CD8-positive, alpha-beta memory T cell (primary cell): Measurements from ENCODE around the gene TMEM271. TPM values are rescaled to one million over a fixed set of nuclear protein-coding genes. Genes with fewer than 3 reads are reported as not detected.
"Not testable (repeated sequence)": the region's sequence is repeated elsewhere in the genome, so short reads cannot be mapped to it uniquely, and the experiment has no call there.

ENCODE experiments used
- CTCF ChIA-PET: fragments of 350-600 bp; sonication (Branson Sonifier 250); formaldehyde crosslinking; loops from one replicate; lab custom pipeline; 2021; ENCODE audit warnings: antibody characterized with exemption; lab: Charles Lee
- POLR2A ChIA-PET: fragments of 350-600 bp; sonication (Branson Sonifier 250); formaldehyde crosslinking; loops from one replicate; lab custom pipeline; 2021; ENCODE audit warnings: antibody characterized with exemption; lab: Charles Lee
- DNase-seq, 5 donors: peaks; one replicate each; pipeline versions ENCODE4 v3.0.0 to v3.0.0-alpha.2; 2020 to 2022; ENCODE audit warnings: mixed read lengths in 1 of 5
- H3K27ac ChIP-seq: one replicate; pipeline ENCODE4 v1.7.0; 2013; ENCODE audit warnings: low read depth, mild to moderate bottlenecking, low read length, moderate library complexity
- H3K27me3 ChIP-seq: 2 replicates; pipeline ENCODE4 v1.7.0; 2013; ENCODE audit warnings: low read length, mild to moderate bottlenecking; ENCODE audit not compliant: insufficient read depth, poor library complexity, severe bottlenecking
- H3K36me3 ChIP-seq: 2 replicates; pipeline ENCODE4 v1.7.0; 2013; ENCODE audit warnings: mild to moderate bottlenecking, low read length, moderate library complexity; ENCODE audit not compliant: insufficient read depth
- H3K4me1 ChIP-seq: 2 replicates; pipeline ENCODE4 v1.7.0; 2013; ENCODE audit warnings: mild to moderate bottlenecking, low read length, moderate library complexity; ENCODE audit not compliant: insufficient read depth
- H3K4me3 ChIP-seq: 2 replicates; pipeline ENCODE4 v1.7.0; 2013; ENCODE audit warnings: mild to moderate bottlenecking, low read length
- H3K9me3 ChIP-seq: 2 replicates; pipeline ENCODE4 v1.7.0; 2013; ENCODE audit warnings: mild to moderate bottlenecking, low read length
- H3K27ac Mint-ChIP-seq, 8 donors: one replicate each; pipeline ENCODE4 v1.8.0; 2020 to 2021; ENCODE audit warnings: mixed read lengths in 8 of 8, mild to moderate bottlenecking in 6 of 8, inconsistent platforms in 3 of 8, moderate library complexity in 3 of 8
- H3K27me3 Mint-ChIP-seq, 2 donors: one replicate each; pipeline ENCODE4 v1.8.0; 2020 to 2021; ENCODE audit warnings: mixed read lengths in 2 of 2, mild to moderate bottlenecking in 1 of 2, moderate library complexity in 1 of 2
- H3K36me3 Mint-ChIP-seq, 3 donors: one replicate each; pipeline ENCODE4 v1.8.0; 2020 to 2021; ENCODE audit warnings: mixed read lengths in 3 of 3, inconsistent platforms in 1 of 3, mild to moderate bottlenecking in 1 of 3
- H3K4me1 Mint-ChIP-seq, 3 donors: one replicate each; pipeline ENCODE4 v1.8.0; 2020 to 2021; ENCODE audit warnings: mixed read lengths in 3 of 3, inconsistent platforms in 1 of 3, mild to moderate bottlenecking in 1 of 3
- H3K4me3 Mint-ChIP-seq, 7 donors: one replicate each; pipeline ENCODE4 v1.8.0; 2020 to 2021; ENCODE audit warnings: mixed read lengths in 7 of 7, mild to moderate bottlenecking in 6 of 7, moderate library complexity in 4 of 7, inconsistent platforms in 2 of 7
- H3K9me3 Mint-ChIP-seq, 5 donors: one replicate each; pipeline ENCODE4 v1.8.0; 2020 to 2022; ENCODE audit warnings: mixed read lengths in 5 of 5, mild to moderate bottlenecking in 3 of 5, moderate library complexity in 2 of 5, inconsistent platforms in 1 of 5
- polyA plus RNA-seq: library from polyadenylated mRNA; unstranded; fragments of 300-500 nt; fragmentation: Illumina TruSeq; gene quantifications from one replicate; pipeline ENCODE4 v1.2.3, GENCODE V29; 2021
- total RNA-seq, 2 experiments: library from RNA; stranded (reverse); gene quantifications; one replicate each; pipeline ENCODE4 v1.2.3, GENCODE V29; 2021

Gene TMEM271
- total and polyA plus RNA-seq, 3 experiments from 2014 or later = not detected

GRCh38 chr4:555566-556275 is 20.4 kb downstream of the TMEM271 start:
- no peak for DNase-seq
- Histone ChIP-seq H3K4me1 (no peaks in the 10 kb centered on the region), H3K4me3 (no peak overlapping the region), H3K27ac (no peak overlapping the region), H3K36me3 (no peaks in the 10 kb centered on the region), H3K27me3 (no peaks in the 10 kb centered on the region), H3K9me3 (no peaks in the 10 kb centered on the region)
- CTCF ChIA-PET = no interaction called here
- Mint-ChIP-seq H3K36me3 (no peaks in the 10 kb centered on the region), H3K4me3 (no peak overlapping the region), H3K27ac (no peak overlapping the region), H3K27me3 (peaks cover 0 to 17% of the 10 kb centered on the region in 2 donors), H3K4me1 (no peaks in the 10 kb centered on the region), H3K9me3 (peaks cover 11 to 18% (median 17%) of the 10 kb centered on the region in 5 donors)
- POLR2A ChIA-PET = no interaction called here

- H3K27ac ChIP-seq, CTCF ChIA-PET, POLR2A ChIA-PET, H3K9me3 ChIP-seq, H3K4me3 Mint-ChIP-seq, H3K27ac Mint-ChIP-seq, H3K36me3 ChIP-seq, H3K4me1 ChIP-seq, H3K36me3 Mint-ChIP-seq, H3K4me3 ChIP-seq, DNase-seq, H3K4me1 Mint-ChIP-seq, H3K27me3 ChIP-seq: not testable (repeated sequence)
- Mint-ChIP-seq H3K27me3 (peaks cover 0 to 13% of the 10 kb centered on the region in 2 donors), H3K9me3 (peaks cover 11 to 19% (median 15%) of the 10 kb centered on the region in 5 donors)
These were observed 21.2 kb downstream of the TMEM271 start for GRCh38 chr4:554793-555320.

GRCh38 chr4:552019-552418 is 24.1 kb downstream of the TMEM271 start:
- ChIA-PET POLR2A (no interaction called here), CTCF (no interaction called here)
- no peak for DNase-seq
- H3K4me1 Mint-ChIP-seq = no peaks in the 10 kb centered on the region
- H3K27ac Mint-ChIP-seq = no peak overlapping the region
- H3K27me3 ChIP-seq = no peaks in the 10 kb centered on the region
- no peaks in the 10 kb centered on the region for H3K4me1 ChIP-seq
- no peak overlapping the region for H3K4me3 Mint-ChIP-seq
- H3K9me3 ChIP-seq = no peaks in the 10 kb centered on the region
- H3K9me3 Mint-ChIP-seq = peaks cover 12 to 26% (median 13%) of the 10 kb centered on the region in 5 donors
- no peaks in the 10 kb centered on the region for H3K36me3 ChIP-seq
- H3K4me3 ChIP-seq = no peak overlapping the region
- no peak overlapping the region for H3K27ac ChIP-seq
- H3K27me3 Mint-ChIP-seq = peaks cover 0 to 32% of the 10 kb centered on the region in 2 donors
- H3K36me3 Mint-ChIP-seq = peaks cover 0 to 7% (median 0%) of the 10 kb centered on the region in 3 donors

- H3K9me3 ChIP-seq, H3K27ac Mint-ChIP-seq, DNase-seq, H3K36me3 ChIP-seq, POLR2A ChIA-PET, H3K4me1 ChIP-seq, H3K4me3 ChIP-seq, H3K4me3 Mint-ChIP-seq, H3K27ac ChIP-seq, CTCF ChIA-PET, H3K27me3 ChIP-seq, H3K4me1 Mint-ChIP-seq: not testable (repeated sequence)
- peaks cover 2 to 42% of the 10 kb centered on the region in 2 donors for H3K27me3 Mint-ChIP-seq
- peaks cover 13 to 39% (median 19%) of the 10 kb centered on the region in 5 donors for H3K9me3 Mint-ChIP-seq
- H3K36me3 Mint-ChIP-seq = peaks cover 0 to 15% (median 0%) of the 10 kb centered on the region in 3 donors
These were observed 25.8 kb downstream of the TMEM271 start for GRCh38 chr4:550268-550667.

- no peaks in the 10 kb centered on the region for H3K27me3 ChIP-seq
- Mint-ChIP-seq H3K4me1 (no peaks in the 10 kb centered on the region), H3K36me3 (peaks cover 0 to 15% (median 0%) of the 10 kb centered on the region in 3 donors), H3K9me3 (peaks cover 15 to 39% (median 21%) of the 10 kb centered on the region in 5 donors), H3K27ac (peak overlapping the region in 1 of 8 donors; percentile 21), H3K27me3 (peaks cover 2 to 42% of the 10 kb centered on the region in 2 donors), H3K4me3 (no peak overlapping the region)
- ChIA-PET POLR2A (no interaction called here), CTCF (no interaction called here)
- H3K36me3 ChIP-seq = no peaks in the 10 kb centered on the region
- no peaks in the 10 kb centered on the region for H3K9me3 ChIP-seq
- H3K4me1 ChIP-seq = no peaks in the 10 kb centered on the region
- no peak overlapping the region for H3K4me3 ChIP-seq
- H3K27ac ChIP-seq = no peak overlapping the region
- no peak for DNase-seq
These were observed 27.1 kb downstream of the TMEM271 start for GRCh38 chr4:548976-549375.

GRCh38 chr4:545612-546011 is 30.5 kb downstream of the TMEM271 start:
- Mint-ChIP-seq H3K4me3 (no peak overlapping the region), H3K27ac (no peak overlapping the region), H3K4me1 (no peaks in the 10 kb centered on the region), H3K9me3 (peaks cover 5 to 28% (median 16%) of the 10 kb centered on the region in 5 donors), H3K27me3 (peaks cover 2 to 33% of the 10 kb centered on the region in 2 donors), H3K36me3 (peaks cover 0 to 19% (median 0%) of the 10 kb centered on the region in 3 donors)
- ChIA-PET POLR2A (no interaction called here), CTCF (no interaction called here)
- Histone ChIP-seq H3K27me3 (no peaks in the 10 kb centered on the region), H3K4me3 (no peak overlapping the region), H3K27ac (no peak overlapping the region), H3K36me3 (no peaks in the 10 kb centered on the region), H3K4me1 (no peaks in the 10 kb centered on the region), H3K9me3 (no peaks in the 10 kb centered on the region)
- no peak for DNase-seq

- Mint-ChIP-seq H3K9me3 (peaks cover 5 to 27% (median 18%) of the 10 kb centered on the region in 5 donors), H3K27ac (no peak overlapping the region), H3K36me3 (peaks cover 0 to 20% (median 0%) of the 10 kb centered on the region in 3 donors), H3K27me3 (peaks cover 2 to 30% of the 10 kb centered on the region in 2 donors), H3K4me3 (no peak overlapping the region), H3K4me1 (no peaks in the 10 kb centered on the region)
- POLR2A ChIA-PET = no interaction called here
- H3K27ac ChIP-seq = no peak overlapping the region
- no peaks in the 10 kb centered on the region for H3K36me3 ChIP-seq
- H3K9me3 ChIP-seq = no peaks in the 10 kb centered on the region
- CTCF ChIA-PET = no interaction called here
- no peaks in the 10 kb centered on the region for H3K27me3 ChIP-seq
- H3K4me3 ChIP-seq = no peak overlapping the region
- no peak for DNase-seq
- H3K4me1 ChIP-seq = no peaks in the 10 kb centered on the region
These were observed 31.5 kb downstream of the TMEM271 start for GRCh38 chr4:544386-545105.

GRCh38 chr4:541271-541670 is 34.8 kb downstream of the TMEM271 start:
- ChIA-PET POLR2A (no interaction called here), CTCF (no interaction called here)
- peaks cover 13 to 29% (median 28%) of the 10 kb centered on the region in 3 donors for H3K36me3 Mint-ChIP-seq
- DNase-seq = no peak
- Histone ChIP-seq H3K27me3 (no peaks in the 10 kb centered on the region), H3K4me1 (no peaks in the 10 kb centered on the region), H3K4me3 (no peak overlapping the region), H3K27ac (no peak overlapping the region), H3K9me3 (no peaks in the 10 kb centered on the region), H3K36me3 (no peaks in the 10 kb centered on the region)
- H3K27ac Mint-ChIP-seq = no peak overlapping the region
- peaks cover 0 to 7% of the 10 kb centered on the region in 2 donors for H3K27me3 Mint-ChIP-seq
- no peak overlapping the region for H3K4me3 Mint-ChIP-seq
- no peaks in the 10 kb centered on the region for H3K4me1 Mint-ChIP-seq
- H3K9me3 Mint-ChIP-seq = peaks cover 2 to 20% (median 17%) of the 10 kb centered on the region in 5 donors
